OCI-M2 (cell line): ENCODE results near the gene SKIC8.

Experiments
- DNase-seq: peaks from one replicate; lab custom pipeline; 2025; ENCODE audit not compliant: unreplicated experiment; lab: John Stamatoyannopoulos, UW

The SKIC8 gene

DNA sequence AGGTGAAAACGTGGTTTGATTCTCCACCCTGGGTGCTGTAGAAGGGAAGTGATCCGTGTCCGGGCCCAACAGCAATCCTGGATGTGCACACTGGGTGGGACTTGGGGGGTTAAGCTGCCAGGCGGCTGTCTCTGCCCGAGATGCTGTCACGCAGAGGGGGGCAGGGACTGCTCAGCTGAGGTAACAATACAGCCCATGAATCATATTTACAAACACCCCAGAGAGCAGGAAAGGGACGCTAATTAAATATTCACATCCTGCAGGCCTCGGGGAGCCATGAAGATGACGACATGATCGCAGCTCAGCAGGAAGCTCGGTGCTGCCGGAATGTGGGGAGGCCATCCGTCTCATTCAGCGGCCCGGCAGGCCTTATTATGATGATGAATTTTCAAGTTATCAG is 22.8 kb upstream of the SKIC8 start:
- no peak for DNase-seq

DNA sequence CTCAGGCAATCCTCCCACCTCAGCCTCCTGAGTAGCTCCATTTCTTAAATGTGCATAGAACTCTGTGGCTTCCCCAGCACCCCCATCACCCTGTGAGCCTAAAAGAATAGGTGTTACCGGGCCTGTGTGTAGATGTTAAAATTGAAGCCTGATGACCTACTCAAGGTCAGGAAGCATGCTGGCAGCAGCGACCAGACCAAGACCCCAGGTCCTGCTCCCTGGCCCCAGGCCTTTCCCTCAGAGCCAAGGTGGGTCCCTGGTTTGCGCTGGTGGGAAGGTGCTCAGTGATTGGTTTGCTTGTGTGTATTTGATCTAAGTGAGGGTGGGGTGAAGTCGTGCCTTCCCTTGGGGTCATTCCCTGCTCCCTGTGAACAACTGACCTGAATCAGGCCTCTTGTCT is 22.4 kb upstream of the SKIC8 start:
- no peak for DNase-seq

DNA sequence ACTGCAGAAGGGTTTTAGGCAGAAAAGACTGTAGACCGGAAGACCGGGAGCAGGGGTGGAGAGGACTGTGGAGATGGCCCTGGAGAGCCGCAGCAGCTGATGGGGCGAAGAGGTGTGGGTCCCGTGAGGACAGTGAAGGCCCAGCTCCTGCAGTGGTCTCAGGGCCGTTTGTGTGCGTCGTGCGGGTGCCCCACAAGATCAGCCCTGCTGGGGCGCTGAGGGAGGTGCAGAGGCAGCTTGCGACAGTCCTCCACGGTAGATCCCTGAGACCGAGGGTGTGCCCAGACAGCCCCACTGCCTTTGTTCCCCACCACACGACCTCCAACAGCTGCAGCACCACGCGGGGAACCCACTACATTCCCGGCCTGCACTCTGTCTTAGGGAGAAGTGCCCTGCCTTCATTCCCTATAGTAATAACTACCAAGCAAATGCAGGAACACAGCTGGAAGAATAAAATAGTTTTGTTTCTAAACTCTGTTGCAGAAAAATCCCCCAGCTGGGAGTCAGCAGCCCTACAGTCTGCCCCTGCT is 21.7 kb upstream of the SKIC8 start:
- DNase-seq: no peak

DNA sequence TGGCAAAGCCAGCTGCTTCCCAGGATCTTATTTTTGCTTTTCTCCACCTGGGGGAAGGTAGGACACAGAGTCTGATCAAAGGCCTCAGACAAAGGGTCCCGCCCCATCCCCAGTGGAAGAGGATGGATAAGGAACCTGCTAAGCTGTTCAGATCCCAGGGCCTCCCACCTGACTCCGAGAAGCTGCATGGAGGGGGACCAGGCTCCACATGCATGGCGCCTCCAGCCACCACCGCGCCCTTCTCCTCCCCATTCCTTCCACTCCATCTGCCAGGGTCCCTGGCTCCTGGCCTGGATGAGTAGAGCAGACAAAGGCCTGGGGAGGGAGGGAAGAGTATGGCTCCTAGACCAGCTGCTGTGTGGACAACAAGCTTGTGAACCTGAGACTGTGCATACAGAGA is 20.8 kb upstream of the SKIC8 start:
- no peak for DNase-seq

DNA sequence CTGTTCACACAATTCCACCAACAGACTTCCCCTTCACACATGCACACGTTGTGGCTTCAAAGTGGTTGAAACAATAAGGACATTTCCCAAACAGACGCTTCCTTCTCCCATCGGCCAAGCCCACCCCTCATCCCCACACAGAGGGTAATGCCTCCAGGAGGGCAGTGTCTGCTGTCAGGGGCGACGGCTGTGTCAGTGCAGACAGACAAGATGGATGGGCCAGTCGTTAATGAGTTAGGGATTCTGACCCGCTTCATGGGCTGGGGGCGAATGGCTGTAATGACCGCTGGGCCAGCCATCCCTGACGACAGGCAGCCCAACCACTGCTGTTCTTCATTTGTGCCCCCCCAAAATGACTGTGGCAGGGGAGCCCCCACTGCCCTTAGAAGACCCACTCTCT is 20.2 kb upstream of the SKIC8 start:
- DNase-seq: no peak

DNA sequence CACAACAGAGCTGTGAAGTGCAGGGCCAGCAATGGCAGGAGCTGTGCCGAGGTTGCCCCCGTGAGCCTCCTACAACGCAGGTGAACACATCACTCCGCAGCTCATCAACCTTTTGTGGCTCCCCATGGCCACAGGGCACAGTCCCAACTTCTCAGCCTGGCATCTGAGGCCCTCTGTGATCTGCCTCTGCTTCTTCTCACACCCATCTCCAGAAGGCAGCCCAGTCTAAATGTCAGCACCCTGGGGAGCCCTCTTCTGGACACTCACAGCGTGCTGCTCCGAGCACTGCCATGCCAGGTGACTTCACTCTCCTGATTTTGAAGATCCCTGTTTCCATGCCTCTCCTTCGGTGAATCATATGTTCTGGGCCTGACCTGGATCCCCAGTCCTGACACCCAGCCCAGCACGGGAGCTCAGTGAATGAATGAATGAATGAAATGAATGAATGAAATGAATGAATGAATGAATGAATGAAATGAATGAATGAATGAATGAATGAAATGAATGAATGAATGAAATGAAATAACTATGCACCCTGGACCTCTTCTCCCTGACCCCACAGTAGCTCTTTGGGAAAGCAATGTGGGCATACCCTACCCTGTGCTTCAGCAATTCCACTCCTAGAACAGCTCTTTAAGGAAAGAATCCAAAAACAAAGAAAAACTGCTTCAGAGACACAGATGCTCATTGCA is 17.9 kb upstream of the SKIC8 start:
- DNase-seq: no peak

DNA sequence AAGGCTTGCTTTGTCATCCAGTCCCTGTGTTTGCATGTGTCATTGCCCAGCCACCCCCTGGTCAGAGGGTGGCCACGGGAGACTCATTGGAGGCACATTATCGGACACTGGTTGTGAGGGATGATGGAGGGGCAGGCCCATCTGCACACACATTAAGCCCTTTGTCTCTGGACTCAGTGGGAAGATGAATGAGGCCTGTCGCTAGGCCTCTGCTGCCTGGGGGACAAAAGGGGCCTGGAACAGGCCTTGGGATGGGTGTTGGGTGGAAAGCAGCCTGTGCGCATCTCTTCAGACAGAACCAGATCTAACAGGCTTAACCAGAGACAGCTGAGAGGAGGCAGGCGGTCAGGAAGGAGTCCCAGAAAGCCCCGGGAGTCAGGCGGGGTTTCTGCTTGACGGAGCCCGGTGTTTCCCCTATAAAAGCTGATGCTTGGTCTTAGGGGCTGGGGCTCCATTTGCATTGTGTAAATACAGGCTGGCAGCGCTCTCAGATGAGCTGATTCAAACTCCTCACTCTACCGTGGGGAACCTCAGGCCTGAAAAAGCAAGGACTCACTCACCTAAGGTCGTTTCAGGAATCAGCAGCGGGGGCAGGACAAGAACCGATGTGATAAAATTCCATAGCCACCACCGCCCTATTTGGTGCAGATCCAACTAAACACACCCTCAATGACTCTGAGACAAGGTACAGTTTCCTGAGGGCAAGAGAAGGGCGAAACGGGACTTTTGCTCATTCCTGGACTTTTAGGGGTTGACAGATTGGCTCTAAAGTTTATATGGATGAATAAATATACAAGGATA is 17.1 kb upstream of the SKIC8 start:
- no peak for DNase-seq

DNA sequence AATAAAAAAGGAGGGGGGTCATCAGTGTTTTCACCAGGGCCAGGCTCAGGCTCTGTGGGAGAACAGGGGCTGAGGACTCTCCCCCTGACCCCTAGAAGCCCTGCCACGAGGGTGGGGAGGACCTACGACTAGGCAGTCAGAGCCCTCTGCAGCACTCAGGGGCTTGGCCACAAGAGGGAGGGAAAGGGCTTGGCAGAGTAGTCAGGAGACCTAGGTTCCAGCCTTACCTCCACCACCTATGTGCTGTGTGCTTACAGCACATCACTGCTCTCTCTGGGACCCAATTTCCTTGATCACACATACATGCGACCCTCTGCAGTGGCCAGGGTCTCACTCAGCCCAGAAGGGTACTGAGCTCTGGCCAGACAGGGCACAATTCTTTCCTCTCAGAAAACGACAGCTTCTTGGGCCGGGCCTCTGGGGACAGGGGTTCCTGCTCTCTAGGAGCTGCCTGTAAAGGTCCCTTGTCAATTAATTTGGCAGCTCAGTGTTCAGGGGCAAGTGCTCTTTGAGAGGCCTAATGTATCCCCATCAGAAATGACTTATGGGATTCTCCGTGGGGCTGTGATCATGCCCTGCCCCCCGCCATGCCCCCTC is 16.4 kb upstream of the SKIC8 start:
- no peak for DNase-seq

DNA sequence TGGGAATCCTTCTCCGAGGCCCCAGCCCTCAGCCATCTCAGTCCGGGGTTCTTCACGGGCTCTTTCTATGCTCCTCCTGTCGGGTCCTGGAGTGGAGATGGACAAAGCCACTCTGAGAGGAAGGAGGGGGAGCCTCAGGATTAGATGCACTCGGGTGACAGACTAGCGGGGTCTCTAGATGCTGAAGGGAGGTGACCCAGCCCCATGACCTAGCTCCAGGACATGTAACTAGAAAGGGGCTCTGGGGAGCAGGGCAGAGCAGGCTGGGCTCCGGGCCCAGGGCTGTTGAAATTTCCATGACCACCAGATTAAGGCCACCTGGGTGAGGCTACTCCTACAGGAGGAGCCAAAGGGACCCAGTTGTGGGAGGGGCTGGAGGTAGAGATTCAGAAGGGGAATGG is 14.8 kb upstream of the SKIC8 start:
- no peak for DNase-seq

DNA sequence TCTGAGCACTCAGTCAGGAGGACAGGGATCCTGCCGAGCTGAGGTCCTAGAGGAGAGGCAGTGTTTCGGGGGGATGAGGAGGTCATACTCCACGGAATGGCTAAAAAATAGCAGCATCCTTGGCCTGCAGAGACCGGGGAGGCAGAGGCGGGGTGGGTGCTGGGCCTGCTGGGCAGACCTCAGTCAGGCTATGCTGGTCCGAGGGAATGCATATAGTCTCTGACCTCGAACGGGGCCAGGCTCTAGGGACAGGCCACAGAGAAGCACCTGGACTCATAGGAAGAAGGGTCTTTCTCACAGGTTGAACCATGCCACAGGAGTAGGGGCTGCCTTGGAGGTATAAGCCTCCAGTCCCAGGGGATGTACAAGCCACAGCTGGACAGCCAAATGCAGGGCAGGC is 14.0 kb upstream of the SKIC8 start:
- DNase-seq: no peak

DNA sequence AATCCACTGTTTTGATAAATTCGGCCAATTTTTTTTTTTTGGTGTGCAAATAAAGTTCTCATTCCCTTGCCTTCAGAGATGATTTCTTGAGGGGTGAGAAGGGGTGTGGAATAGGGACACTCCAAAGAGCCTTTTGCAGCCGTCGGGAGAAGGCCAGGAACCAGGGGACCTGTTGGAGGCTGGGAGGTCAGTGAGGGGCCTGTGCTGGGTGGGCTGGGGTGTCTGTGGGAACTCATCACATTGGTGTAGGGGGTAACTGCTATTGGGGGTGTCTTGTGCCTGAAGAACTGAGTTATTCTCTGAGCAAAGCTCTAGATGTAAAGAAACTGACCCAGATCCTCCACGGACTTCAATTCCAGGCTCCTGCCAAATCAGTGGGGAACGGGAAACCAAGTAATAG is 13.5 kb upstream of the SKIC8 start:
- no peak for DNase-seq

DNA sequence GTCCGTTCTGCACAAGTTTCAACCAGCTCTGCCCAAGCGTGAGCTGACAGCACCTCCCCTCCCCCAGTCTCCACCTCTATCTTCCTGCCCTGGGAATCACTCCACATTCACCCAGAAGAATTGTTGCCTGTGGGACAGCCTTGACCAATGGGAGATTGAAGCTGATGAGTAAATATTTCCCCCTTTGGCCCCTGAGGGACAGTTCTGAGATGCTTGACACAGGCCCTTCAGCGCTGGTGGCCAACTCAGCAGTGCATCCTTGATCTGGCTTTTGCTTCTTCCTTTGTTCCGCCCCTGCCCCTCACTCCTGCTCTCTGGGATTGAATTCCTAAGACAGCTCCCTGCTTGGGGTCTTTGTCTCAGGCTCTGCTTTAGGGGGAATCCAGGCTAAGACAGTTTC is 13.1 kb upstream of the SKIC8 start:
- no peak for DNase-seq

DNA sequence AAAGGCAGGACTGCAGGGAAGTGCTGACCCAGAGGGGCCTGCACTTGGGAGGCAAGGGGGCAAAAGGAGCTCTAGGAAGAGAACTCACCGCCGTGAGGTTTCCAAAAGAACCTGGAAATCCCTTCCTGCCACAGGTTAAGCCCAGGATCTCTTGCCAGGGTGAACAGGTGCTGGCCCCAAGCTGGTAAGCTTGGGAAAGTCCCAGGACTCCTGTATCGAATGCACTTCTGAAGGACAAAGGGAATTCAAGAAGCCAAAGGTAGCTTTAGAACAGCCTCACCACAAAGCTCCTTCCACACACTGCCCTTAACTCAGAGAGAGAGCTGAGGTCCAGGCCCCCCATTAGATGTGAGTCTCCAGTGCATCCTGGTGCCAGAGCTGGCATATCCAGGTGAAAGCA is 11.9 kb upstream of the SKIC8 start:
- no peak for DNase-seq

DNA sequence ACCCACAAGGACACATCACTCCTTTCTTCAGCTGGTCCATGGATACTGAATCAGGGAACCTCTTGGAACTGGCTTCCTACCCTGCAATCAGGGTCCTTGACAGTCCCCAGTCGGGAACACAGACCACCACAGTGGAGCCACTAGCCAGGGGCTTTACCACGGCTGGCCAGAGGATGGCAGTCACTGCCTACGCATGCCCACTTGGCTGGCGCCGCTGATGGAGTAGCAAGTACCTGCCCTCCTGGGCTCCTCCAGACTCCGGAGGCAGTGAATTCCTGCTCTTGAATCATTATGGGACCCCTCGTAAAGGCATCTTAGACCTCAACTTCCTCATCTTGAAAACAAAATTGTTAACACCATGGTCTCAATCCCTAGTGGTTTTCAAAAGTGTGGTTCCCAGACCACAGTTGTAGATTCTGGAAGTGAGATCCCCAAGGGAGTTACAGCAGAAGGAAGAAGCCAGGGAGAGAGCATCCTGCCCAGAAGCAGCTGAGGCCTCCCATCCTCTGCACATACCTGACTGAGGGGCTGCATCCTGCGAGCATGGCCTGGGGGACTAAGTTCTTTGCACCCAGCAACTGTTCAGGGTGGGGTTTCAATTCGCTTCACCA is 9.1 kb upstream of the SKIC8 start:
- peak; percentile 12 for DNase-seq

DNA sequence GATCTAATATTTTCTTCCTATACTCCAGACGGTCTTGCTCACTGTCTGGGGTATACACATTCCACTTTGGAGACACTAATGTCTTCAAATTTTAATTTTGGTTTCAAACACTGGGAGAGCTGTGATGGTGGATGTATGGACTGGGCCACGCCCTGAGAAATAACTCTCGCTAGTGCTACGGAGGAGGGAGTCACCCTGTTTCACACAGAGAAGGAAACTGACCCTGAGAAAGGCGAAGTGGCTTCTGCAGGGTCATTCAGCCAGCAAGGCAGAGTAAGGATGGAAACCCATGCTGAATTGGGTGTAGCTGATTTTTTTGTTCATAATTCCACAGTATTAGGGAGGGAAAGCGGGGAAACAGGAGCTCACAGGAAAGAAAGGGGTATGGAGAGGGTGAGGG is 8.6 kb upstream of the SKIC8 start:
- DNase-seq: no peak

DNA sequence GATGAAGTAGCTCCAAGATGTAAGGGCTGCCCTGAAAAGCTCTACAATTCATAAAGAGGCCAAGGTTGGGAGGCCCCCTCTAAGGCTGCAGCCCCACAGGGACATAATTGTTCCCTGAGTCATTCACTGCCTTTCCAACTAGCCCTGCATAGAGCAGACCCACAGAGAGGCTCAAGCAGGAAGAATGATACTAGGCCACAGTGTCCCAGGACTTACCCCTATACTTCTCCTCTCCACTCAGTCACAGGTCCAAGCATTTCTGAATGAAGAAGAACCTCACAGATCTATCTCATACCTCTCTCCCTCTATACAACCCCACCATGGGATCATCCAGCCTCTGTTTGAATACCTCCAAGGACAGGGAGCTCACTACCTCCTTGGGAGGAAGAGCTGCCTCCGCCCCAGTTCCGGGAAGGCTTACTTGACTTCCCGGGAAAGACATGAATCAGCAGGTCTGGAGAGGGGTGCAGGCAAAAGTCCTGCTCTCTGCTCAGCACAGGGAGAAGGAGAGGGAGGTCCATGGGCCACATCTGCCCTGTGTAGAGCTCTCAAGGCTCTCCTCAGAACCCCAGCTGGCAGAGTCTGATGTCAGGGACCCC is 6.9 kb upstream of the SKIC8 start:
- no peak for DNase-seq

DNA sequence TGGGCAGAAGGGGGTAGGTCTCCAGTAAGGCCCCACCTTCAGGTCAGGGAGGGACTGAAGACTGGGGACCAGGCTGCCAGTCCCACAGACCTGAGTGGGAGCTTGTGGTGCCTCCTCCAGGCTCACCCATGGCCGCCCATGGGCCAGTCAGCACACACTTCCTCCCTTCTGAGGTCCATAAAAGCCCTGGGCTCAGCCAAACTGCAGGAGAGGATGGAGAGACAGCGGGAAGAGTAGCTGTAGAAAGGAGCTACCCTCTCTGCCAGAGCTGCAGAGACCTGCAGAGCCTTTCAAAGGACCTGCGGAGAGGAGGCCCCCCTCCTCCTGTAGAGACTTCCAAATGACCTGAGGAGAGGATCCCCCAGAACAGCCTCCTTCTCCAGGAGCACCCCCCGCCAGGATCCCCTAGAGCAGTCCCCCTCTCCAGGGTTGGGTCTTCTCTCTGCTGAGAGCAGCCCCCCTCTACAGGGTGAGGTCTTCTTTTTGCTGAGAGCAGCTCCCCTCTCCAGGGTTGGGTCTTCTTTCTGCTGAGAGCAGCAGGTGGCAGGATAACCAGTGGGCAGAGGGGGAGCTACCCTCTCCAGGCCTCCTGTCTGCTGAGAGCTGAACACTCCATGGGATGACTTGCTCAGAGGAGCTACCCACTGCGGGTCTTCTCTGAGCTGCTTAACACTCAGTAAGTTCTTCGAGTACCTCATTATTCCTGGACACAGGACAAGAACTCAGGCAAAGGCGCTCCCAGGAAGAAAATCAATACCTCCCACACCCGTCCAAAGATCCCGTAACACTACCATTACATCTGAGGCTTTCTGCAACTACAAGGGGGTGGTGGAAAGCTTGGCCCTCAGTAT is 5.0 kb upstream of the SKIC8 start:
- DNase-seq: no peak

DNA sequence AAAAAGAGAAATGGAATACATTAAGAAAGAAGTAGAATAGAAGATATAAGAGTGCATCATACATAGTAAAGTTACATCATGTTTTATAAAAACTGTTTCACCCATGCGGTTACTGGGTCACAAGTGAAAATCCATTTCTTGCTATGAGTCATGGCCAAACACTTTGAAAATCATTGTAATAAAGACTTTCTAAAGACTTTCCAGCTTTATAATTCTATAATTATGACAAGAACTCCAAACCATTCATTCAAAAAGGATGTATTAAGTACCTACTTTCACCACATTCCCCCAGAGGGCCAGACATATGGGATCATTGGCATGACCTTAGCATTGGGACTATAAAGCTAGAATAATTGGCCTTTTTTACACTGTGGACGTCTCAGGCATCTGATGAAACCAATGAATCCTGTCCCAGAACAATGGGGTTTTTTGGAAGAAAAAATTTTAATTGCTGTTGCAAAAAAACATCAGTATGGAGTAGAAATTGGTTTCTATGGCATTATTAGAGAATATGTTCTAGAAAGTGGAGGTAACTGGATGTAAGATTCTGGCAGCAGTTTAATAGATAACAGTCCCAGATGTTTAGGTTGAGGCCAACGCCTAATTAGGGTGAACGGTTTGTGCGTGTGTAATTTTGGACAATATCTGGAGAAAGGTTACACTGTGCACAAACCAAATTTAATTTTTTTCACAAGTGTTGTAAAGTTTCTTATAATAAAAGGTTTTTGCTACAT is 3.3 kb upstream of the SKIC8 start:
- no peak for DNase-seq

DNA sequence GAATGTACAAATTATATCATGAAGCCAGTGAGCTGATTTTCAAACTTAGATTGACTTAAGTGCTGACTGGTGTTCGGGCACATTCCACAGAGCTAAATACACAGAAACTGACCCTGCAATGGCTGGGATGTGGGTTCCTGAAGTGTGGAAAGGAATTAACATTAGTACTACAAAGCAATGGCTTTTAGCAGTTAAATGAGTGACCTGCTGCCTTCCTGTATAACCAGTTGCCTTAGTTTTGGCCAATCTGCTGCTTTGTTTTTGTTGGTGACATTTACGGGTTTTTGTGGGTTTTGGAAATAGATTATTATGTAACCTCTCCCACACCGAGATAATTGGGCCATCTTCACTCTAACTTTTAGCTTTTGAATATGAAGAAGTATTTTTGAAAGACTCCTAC is 2.4 kb upstream of the SKIC8 start:
- no peak for DNase-seq

DNA sequence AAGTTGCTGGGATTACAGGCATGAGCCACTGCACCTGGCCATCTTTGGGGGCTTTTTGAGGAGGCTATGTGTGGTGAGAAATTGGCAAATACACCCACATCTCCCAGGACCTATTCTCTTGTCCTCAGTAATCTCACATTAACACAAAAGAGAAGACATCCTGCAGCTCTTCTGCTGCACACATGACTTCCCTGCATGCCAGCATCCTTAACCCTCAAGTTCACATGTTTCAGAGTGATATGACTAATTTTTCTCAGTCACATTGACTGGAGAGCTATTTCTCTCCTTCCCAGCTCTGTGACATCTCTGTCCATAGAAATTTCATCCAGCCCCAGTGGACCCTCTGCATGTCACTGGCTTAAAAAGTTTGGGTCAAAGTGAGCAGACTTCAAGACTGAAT is 1.9 kb upstream of the SKIC8 start:
- DNase-seq: no peak
